Gastrocnemius medialis (tissue), 4 donors: ENCODE measurements around the gene FAM110A. TPM values are rescaled to one million over a fixed set of nuclear protein-coding genes. Genes with fewer than 3 reads are reported as not detected.

Source experiments
- ATAC-seq, 2 donors: fragments of 150-250 bp; one replicate each; pipeline ENCODE4 v1.9.1; 2016
- DNase-seq, 2 donors: peaks; one replicate each; pipeline ENCODE4 v3.0.0-alpha.2; 2019
- H3K27ac ChIP-seq, 4 donors: fragments of 200-600 bp; sonication (generic); 1 replicate in 1 of 4; 2 replicates in 3 of 4; pipeline ENCODE4 v1.5.1; 2016 to 2018; ENCODE audit warnings: mild to moderate bottlenecking in 2 of 4, moderate library complexity in 1 of 4
- H3K27me3 ChIP-seq, 3 donors: fragments of 200-600 bp; sonication (generic) in 2 of 3; 1 replicate in 1 of 3; 2 replicates in 2 of 3; pipeline versions ENCODE4 v1.5.1 to v1.6.0; 2016 to 2019; ENCODE audit warnings: mild to moderate bottlenecking in 1 of 3, moderate library complexity in 1 of 3
- H3K36me3 ChIP-seq, 2 donors: fragments of 200-600 bp; sonication (generic) in 1 of 2; one replicate each; pipeline ENCODE4 v1.5.1; 2017 to 2018
- H3K4me1 ChIP-seq, 2 donors: fragments of 200-600 bp; sonication (generic) in 1 of 2; one replicate each; pipeline ENCODE4 v1.5.1; 2016 to 2017; ENCODE audit warnings: mild to moderate bottlenecking in 2 of 2
- H3K4me3 ChIP-seq, 4 donors: fragments of 200-600 bp; sonication (generic) in 3 of 4; 1 replicate in 1 of 4; 2 replicates in 3 of 4; pipeline ENCODE4 v1.5.1; 2016 to 2019; ENCODE audit warnings: mild to moderate bottlenecking in 2 of 4
- H3K9me3 ChIP-seq, 3 donors: fragments of 200-600 bp; sonication (generic) in 2 of 3; 1 replicate in 1 of 3; 2 replicates in 2 of 3; pipeline ENCODE4 v1.5.1; 2016 to 2019
- POLR2A ChIP-seq, 2 donors: fragments of 450-650 bp; IDR thresholded peaks; one replicate each; pipeline ENCODE4 v1.6.1; 2017; ENCODE audit warnings: antibody characterized with exemption in 2 of 2, mild to moderate bottlenecking in 2 of 2, moderate library complexity in 2 of 2
- in situ Hi-C, 4 donors: fragments of 200-750 bp; cut with MboI; loops; one replicate each; pipeline versions ENCODE4 v1.15.0 to v1.8.0; 2017; ENCODE audit warnings: low sequenced_read_pairs in 4 of 4
- intact Hi-C: fragments of 100-400 bp; cut with DNase I; formaldehyde crosslinking; loops from one replicate; pipeline ENCODE4 v1.15.1; 2023; ENCODE audit warnings: low total_unique reads
- total RNA-seq, 4 donors: library from RNA; depleted of rRNA; stranded (reverse); fragments of >200 nt; gene quantifications; one replicate each; pipeline versions ENCODE4 v1.1.0 to v1.2.3, GENCODE V29; 2016
- TF ChIP-seq, protein P1 (sequence below), 5 experiments: fragments of 450-650 bp in 3 of 5; fragments of 200-600 bp in 2 of 5; sonication (generic) in 2 of 5; IDR thresholded peaks in 4 of 5; conservative IDR thresholded peaks in 1 of 5; 1 replicate in 4 of 5; 2 replicates in 1 of 5; pipeline ENCODE4 v1.5.1; 2016 to 2019; ENCODE audit warnings: antibody characterized with exemption in 5 of 5, mild to moderate bottlenecking in 3 of 5, moderate library complexity in 3 of 5

FAM110A gene
- total RNA-seq, 4 donors from 2014 or later = 0.25 to 6.2 (median 1.9) TPM

DNA sequence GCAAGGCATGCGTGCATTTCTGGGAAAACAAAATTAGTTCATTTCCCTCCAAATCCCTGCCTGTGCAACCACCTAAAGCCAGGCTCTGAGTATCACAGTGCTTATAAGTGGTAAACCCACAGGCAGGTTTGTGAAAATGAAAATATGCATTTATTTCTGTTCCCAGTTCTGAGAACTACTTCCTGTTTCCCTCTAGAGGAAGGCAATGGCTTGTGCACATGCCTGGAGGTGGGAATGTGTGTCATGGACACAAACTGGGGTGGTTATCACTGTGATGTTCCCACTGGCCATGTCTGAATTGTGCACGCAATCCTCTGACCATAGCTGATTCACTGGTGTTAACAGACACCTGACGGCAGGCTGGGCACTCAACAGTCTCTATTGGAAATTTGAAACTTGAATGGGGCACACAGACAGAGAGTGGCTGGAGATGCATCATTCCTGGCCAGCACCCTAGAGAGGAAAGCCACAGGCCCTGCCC lies 26.3 kb downstream of the FAM110A start:
- no peak overlapping the region for H3K4me3 ChIP-seq
- no peak for TF ChIP-seq POLR2A (IDR thresholded peaks at IDR 0.05)
- H3K27me3 ChIP-seq = no peaks in the 10 kb centered on the region
- intact Hi-C loops (no loop called here), in situ Hi-C loops (no loop called here)
- H3K27ac ChIP-seq = no peak overlapping the region
- no peaks in the 10 kb centered on the region for H3K9me3 ChIP-seq
- H3K4me1 ChIP-seq = no peaks in the 10 kb centered on the region
- ATAC-seq (no peak), DNase-seq (no peak)
- no peaks in the 10 kb centered on the region for H3K36me3 ChIP-seq

DNA sequence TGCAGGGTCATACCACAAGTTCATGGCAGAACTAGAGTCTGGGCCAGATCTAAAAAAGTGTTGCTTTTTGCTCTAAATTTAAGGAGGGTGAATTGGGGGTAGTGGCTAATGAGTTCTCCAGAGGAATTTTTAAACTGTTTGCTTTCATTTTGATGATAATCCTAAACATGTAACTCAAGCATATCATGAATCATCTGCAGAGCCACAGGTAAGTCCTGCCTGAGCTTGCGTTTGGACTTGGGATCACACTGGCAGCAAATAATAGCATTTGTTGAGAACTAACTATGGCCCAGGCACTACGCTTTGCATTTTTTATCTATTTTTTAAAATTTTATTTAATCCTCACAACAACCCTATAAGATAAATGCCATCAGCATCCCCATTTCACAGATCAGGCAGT lies 27.4 kb downstream of the FAM110A start:
- Histone ChIP-seq H3K27ac (no peak overlapping the region), H3K4me1 (no peaks in the 10 kb centered on the region), H3K36me3 (no peaks in the 10 kb centered on the region), H3K4me3 (no peak overlapping the region), H3K9me3 (no peaks in the 10 kb centered on the region), H3K27me3 (no peaks in the 10 kb centered on the region)
- in situ Hi-C loops = no loop called here
- intact Hi-C loops = no loop called here
- TF ChIP-seq, protein P1, sequence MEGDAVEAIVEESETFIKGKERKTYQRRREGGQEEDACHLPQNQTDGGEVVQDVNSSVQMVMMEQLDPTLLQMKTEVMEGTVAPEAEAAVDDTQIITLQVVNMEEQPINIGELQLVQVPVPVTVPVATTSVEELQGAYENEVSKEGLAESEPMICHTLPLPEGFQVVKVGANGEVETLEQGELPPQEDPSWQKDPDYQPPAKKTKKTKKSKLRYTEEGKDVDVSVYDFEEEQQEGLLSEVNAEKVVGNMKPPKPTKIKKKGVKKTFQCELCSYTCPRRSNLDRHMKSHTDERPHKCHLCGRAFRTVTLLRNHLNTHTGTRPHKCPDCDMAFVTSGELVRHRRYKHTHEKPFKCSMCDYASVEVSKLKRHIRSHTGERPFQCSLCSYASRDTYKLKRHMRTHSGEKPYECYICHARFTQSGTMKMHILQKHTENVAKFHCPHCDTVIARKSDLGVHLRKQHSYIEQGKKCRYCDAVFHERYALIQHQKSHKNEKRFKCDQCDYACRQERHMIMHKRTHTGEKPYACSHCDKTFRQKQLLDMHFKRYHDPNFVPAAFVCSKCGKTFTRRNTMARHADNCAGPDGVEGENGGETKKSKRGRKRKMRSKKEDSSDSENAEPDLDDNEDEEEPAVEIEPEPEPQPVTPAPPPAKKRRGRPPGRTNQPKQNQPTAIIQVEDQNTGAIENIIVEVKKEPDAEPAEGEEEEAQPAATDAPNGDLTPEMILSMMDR (IDR thresholded peaks at IDR 0.05 in 4 of 5, conservative IDR thresholded peaks at IDR 0.05 in 1 of 5) = no peak
- no peak for TF ChIP-seq POLR2A (IDR thresholded peaks at IDR 0.05)
- ATAC-seq (no peak), DNase-seq (no peak)

DNA sequence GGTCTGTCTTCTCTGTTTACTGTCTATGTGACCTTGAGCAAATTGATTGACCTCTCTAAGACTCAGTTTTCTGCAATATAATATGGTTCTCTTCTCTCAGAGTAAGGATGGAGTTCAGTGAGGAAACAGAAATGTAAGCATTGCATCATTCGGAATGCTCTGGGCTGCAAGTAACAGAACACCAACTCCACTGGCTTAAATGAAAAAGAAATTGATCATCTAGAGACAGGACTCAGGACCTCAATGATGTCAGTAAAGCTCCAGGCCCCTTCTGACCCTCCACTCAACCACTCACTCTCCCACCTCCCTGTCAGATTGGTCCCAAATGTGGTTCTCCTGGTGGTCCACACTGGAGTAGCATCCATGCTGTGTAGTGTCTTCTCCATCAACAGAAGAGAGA lies 31.9 kb downstream of the FAM110A start:
- TF ChIP-seq POLR2A (IDR thresholded peaks at IDR 0.05) = no peak
- no peaks in the 10 kb centered on the region for H3K36me3 ChIP-seq
- ATAC-seq (no peak), DNase-seq (no peak)
- H3K27ac ChIP-seq = no peak overlapping the region
- H3K4me1 ChIP-seq = no peaks in the 10 kb centered on the region
- H3K27me3 ChIP-seq = no peaks in the 10 kb centered on the region
- H3K4me3 ChIP-seq = no peak overlapping the region
- intact Hi-C loops (no loop called here), in situ Hi-C loops (no loop called here)
- H3K9me3 ChIP-seq = no peaks in the 10 kb centered on the region

DNA sequence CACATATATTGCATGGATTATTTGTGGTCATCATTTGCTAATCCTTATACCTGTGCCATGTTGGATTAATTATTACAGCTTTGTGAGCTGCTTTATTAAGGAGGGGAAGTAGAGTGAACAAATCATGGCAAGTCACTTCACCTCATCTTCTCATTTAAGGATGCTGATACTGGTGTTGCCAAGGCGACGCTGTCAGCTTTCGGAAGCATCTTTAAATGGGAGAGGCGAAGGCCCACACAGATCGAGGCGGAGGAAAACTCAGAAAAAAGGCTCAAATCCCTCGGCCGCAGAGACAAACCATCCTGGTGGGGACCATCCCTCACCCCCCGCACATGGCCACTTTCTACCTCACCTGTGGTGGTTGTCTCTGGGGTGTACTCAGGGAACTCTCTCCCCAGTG lies 34.8 kb downstream of the FAM110A start:
- Histone ChIP-seq H3K27ac (no peak overlapping the region), H3K9me3 (no peaks in the 10 kb centered on the region), H3K4me1 (no peaks in the 10 kb centered on the region), H3K36me3 (no peaks in the 10 kb centered on the region), H3K4me3 (no peak overlapping the region), H3K27me3 (peaks cover 0 to 4% (median 3%) of the 10 kb centered on the region in 3 donors)
- in situ Hi-C loops (no loop called here), intact Hi-C loops (no loop called here)
- no peak for DNase-seq
- no peak for ATAC-seq
- no peak for TF ChIP-seq POLR2A (IDR thresholded peaks at IDR 0.05)
- TF ChIP-seq, protein P1 (IDR thresholded peaks at IDR 0.05 in 4 of 5, conservative IDR thresholded peaks at IDR 0.05 in 1 of 5) = no peak

DNA sequence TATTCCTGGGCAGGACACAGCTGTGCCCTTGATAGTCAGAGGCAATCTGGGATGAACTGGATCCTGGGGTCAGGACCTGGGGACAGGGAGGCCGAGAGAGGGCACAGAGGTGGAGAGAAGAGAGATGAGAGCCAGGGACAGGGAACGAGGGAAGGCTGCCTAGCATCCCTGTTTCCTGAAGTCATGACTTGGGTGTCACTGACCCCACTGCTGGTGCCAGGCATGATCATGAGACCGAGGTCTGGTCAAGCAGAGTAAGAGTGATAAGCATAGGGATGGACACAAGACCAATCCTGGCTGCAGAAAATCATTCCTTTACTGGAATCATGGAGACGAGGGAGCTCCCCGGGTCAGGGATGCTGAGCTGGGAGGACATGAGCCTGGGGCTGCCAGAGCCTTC lies 36.1 kb downstream of the FAM110A start:
- no peaks in the 10 kb centered on the region for H3K36me3 ChIP-seq
- in situ Hi-C loops (no loop called here), intact Hi-C loops (no loop called here)
- no peak overlapping the region for H3K27ac ChIP-seq
- no peaks in the 10 kb centered on the region for H3K9me3 ChIP-seq
- H3K27me3 ChIP-seq = peaks cover 0 to 5% (median 4%) of the 10 kb centered on the region in 3 donors
- TF ChIP-seq, protein P1 (IDR thresholded peaks at IDR 0.05 in 4 of 5, conservative IDR thresholded peaks at IDR 0.05 in 1 of 5) = no peak
- TF ChIP-seq POLR2A (IDR thresholded peaks at IDR 0.05) = no peak
- H3K4me3 ChIP-seq = no peak overlapping the region
- DNase-seq = no peak
- no peaks in the 10 kb centered on the region for H3K4me1 ChIP-seq
- ATAC-seq = no peak

DNA sequence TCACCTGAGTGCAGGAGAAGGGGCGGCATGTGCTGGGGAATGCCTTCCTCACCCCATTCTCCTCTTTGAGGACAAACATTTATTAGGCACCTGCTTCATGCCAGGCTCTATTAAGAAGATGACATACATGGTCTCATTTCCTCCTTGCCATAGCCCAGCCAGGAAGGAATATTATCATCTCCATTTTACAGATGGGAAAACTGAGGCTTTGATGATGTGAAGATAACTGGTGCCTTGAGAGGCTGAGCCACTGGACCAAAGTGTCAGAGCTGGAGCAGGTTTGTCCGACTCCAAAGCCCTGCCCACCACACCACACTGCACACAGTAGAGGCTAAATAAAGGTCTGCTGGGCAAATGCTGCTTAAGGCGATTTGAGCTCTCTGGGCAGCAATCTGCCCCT lies 37.2 kb downstream of the FAM110A start:
- no peaks in the 10 kb centered on the region for H3K4me1 ChIP-seq
- intact Hi-C loops (no loop called here), in situ Hi-C loops (no loop called here)
- DNase-seq (no peak), ATAC-seq (no peak)
- H3K9me3 ChIP-seq = no peaks in the 10 kb centered on the region
- H3K4me3 ChIP-seq = no peak overlapping the region
- TF ChIP-seq, protein P1 (IDR thresholded peaks at IDR 0.05 in 4 of 5, conservative IDR thresholded peaks at IDR 0.05 in 1 of 5) = no peak
- no peak for TF ChIP-seq POLR2A (IDR thresholded peaks at IDR 0.05)
- no peaks in the 10 kb centered on the region for H3K36me3 ChIP-seq
- no peak overlapping the region for H3K27ac ChIP-seq
- H3K27me3 ChIP-seq = peaks cover 0 to 5% (median 4%) of the 10 kb centered on the region in 3 donors
